Ascending aorta (tissue), 2 donors: ENCODE measurements around the gene CIROP. TPM values are rescaled to one million over a fixed set of nuclear protein-coding genes. Genes with fewer than 3 reads are reported as not detected.

Source experiments
- DNase-seq, 2 donors: peaks; one replicate each; pipeline ENCODE4 v3.0.0-alpha.2; 2019; ENCODE audit warnings: low spot score in 2 of 2
- H3K27ac ChIP-seq, 2 donors: fragments of 200-600 bp; sonication (generic); one replicate each; pipeline ENCODE4 v1.5.1; 2016 to 2017; ENCODE audit warnings: mild to moderate bottlenecking in 1 of 2
- H3K27me3 ChIP-seq: fragments of 200-600 bp; sonication (generic); one replicate; pipeline ENCODE4 v1.5.1; 2017
- H3K36me3 ChIP-seq, 2 donors: fragments of 200-600 bp; sonication (generic); one replicate each; pipeline ENCODE4 v1.5.1; 2016
- H3K4me1 ChIP-seq, 2 donors: fragments of 200-600 bp; sonication (generic); one replicate each; pipeline ENCODE4 v1.5.1; 2016 to 2017; ENCODE audit warnings: mild to moderate bottlenecking in 1 of 2
- H3K4me3 ChIP-seq, 2 donors: fragments of 200-600 bp; sonication (generic); one replicate each; pipeline ENCODE4 v1.5.1; 2016 to 2017; ENCODE audit warnings: mild to moderate bottlenecking in 1 of 2
- H3K9me3 ChIP-seq, 2 donors: fragments of 200-600 bp; sonication (generic); one replicate each; pipeline ENCODE4 v1.5.1; 2016
- intact Hi-C: fragments of 100-400 bp; cut with DNase I; formaldehyde crosslinking; loops from one replicate; pipeline ENCODE4 v1.15.1; 2023
- total RNA-seq: library from RNA; depleted of rRNA; stranded (reverse); fragments of >200 nt; gene quantifications from one replicate; pipeline ENCODE4 v1.1.0, GENCODE V29; 2016
- TF ChIP-seq, protein P1 (sequence below), 3 experiments: fragments of 200-600 bp in 2 of 3; fragments of 450-650 bp in 1 of 3; sonication (generic) in 2 of 3; IDR thresholded peaks; one replicate each; pipeline ENCODE4 v1.5.1; 2016 to 2019; ENCODE audit warnings: antibody characterized with exemption in 3 of 3, mild to moderate bottlenecking in 1 of 3, moderate library complexity in 1 of 3

The CIROP gene
- total RNA-seq, 1 donor from 2014 or later: not detected

DNA sequence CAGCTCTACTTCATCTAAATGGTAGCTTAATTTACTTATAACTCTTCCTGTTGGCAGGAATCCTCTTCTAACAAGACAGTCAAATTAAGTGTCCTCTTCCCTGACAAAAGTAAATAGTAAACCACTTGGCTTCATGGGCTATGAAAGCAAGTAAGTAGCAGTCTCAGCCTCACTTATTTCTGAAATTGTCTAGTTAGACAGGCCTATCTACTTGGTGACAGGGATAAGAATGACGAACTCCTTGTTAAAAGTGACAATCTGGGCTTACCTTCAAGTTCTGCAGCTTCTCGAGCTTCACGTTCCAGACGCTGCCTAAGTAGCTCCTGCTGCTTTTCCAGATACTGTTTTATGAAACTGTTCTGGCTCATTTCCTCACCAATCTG lies 14.5 kb downstream of the CIROP start:
- Histone ChIP-seq H3K9me3 (no peaks in the 10 kb centered on the region), H3K27ac (no peak overlapping the region), H3K27me3 (no peaks in the 10 kb centered on the region), H3K4me3 (no peak overlapping the region), H3K36me3 (peaks cover 49 to 66% of the 10 kb centered on the region in 2 donors), H3K4me1 (peaks cover 0 to 12% of the 10 kb centered on the region in 2 donors)
- TF ChIP-seq, protein P1, sequence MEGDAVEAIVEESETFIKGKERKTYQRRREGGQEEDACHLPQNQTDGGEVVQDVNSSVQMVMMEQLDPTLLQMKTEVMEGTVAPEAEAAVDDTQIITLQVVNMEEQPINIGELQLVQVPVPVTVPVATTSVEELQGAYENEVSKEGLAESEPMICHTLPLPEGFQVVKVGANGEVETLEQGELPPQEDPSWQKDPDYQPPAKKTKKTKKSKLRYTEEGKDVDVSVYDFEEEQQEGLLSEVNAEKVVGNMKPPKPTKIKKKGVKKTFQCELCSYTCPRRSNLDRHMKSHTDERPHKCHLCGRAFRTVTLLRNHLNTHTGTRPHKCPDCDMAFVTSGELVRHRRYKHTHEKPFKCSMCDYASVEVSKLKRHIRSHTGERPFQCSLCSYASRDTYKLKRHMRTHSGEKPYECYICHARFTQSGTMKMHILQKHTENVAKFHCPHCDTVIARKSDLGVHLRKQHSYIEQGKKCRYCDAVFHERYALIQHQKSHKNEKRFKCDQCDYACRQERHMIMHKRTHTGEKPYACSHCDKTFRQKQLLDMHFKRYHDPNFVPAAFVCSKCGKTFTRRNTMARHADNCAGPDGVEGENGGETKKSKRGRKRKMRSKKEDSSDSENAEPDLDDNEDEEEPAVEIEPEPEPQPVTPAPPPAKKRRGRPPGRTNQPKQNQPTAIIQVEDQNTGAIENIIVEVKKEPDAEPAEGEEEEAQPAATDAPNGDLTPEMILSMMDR (IDR thresholded peaks at IDR 0.05): no peak
- no peak for DNase-seq
- intact Hi-C loops: no loop called here

DNA sequence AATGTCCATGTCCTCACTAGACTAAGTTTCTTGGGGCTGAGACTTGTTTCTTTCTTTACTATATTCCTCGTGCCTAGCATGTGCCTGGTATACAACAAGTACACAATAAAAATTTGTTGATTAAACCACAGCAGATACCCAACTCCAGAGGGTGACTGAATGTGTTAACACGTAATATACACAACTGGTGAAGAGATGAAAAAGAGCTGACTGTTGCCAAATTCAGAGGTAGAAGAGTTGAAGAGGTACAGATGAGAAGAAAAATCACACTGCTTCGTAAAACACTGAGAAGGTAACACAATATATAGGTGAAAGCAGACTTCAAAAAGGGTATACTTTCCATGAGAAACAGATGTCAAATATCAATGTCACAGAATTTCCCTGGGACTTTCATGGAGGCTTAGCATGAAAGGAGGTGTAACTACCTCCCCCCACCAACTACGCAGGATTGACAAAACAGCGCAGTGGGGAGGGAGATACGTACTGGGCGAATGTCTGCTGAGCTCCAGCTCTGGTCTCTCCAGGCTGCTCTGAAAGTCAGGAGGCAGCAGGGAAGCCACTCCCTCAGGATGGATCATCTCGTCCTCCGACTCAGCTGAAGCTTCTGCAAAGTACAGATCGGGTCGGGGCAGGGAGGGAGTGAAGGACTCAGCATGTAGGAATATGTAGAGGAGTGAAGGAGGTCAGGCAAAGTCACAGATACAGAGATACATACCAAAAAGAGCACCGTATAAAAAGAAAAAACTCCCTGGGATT lies 15.1 kb downstream of the CIROP start:
- DNase-seq: peak in 1 of 2 donors; percentile 46
- Histone ChIP-seq H3K4me1 (peaks cover 0 to 12% of the 10 kb centered on the region in 2 donors), H3K9me3 (no peaks in the 10 kb centered on the region), H3K27ac (no peak overlapping the region), H3K4me3 (no peak overlapping the region), H3K27me3 (no peaks in the 10 kb centered on the region), H3K36me3 (peaks cover 55 to 72% of the 10 kb centered on the region in 2 donors)
- intact Hi-C loops: no loop called here
- TF ChIP-seq, protein P1 (IDR thresholded peaks at IDR 0.05): no peak

DNA sequence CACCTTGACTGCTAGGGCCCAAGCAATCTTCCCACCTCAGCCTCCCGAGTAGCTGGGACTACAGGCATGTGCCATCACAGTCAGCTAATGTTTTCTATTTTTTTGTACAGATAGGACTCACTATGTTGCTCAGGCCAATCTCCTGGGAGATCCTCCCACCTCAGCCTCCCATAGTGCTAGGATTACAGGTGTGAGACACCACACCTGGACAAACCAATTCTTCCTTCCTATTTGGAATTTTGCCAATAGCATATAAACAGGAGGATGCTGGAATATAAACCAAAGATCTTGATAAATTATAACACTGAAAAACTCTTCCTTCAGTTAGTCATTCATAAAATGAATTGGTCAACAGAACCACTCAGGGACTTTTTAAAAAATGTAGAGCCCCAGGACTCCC lies 18.2 kb downstream of the CIROP start:
- intact Hi-C loops: no loop called here
- Histone ChIP-seq H3K4me3 (no peak overlapping the region), H3K27me3 (no peaks in the 10 kb centered on the region), H3K36me3 (peaks cover 83 to 85% of the 10 kb centered on the region in 2 donors), H3K9me3 (no peaks in the 10 kb centered on the region), H3K4me1 (no peaks in the 10 kb centered on the region), H3K27ac (no peak overlapping the region)
- TF ChIP-seq, protein P1 (IDR thresholded peaks at IDR 0.05): no peak
- no peak for DNase-seq

DNA sequence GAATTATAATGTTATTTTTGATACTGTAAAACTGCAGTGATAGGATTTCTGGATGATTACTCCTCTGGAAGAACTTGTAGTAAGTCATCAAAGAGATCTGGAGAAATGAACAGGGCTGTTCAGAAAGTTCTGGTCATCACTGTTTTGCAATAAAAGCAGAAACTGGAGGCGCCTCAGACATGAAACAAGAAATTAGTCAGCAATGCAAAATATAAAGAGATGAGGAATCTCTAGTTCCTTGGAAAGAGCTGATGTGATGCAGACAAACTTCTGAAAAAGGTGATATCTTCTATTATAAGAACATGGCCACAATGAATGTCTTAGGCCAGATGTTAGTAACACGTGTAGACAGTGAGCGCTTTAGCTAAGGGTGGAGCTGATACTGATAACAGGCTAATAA lies 19.3 kb downstream of the CIROP start:
- DNase-seq: no peak
- no peaks in the 10 kb centered on the region for H3K27me3 ChIP-seq
- intact Hi-C loops: no loop called here
- TF ChIP-seq, protein P1 (IDR thresholded peaks at IDR 0.05): no peak
- H3K4me1 ChIP-seq: no peaks in the 10 kb centered on the region
- H3K9me3 ChIP-seq: no peaks in the 10 kb centered on the region
- H3K36me3 ChIP-seq: peaks cover 86 to 93% of the 10 kb centered on the region in 2 donors
- no peak overlapping the region for H3K4me3 ChIP-seq
- H3K27ac ChIP-seq: no peak overlapping the region

DNA sequence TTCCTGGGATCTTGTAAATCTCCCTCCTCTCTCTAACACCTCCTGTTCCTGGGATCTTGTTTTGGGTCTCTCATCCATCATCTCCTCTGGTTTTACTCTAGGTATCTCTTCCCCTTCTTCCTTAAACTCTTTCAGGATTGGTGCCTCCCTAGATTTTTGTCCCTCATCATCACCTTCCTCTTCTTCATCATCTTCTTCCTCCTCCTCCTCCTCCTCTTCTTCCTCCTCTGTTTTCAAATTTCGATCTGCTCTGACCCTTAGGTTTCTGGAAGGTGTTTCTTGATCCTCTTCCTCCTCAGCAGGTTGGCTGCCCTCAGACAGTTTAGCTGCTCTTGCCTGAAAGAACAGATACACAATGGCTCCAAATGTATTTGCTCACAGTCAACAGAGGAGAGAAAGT lies 24.3 kb downstream of the CIROP start:
- intact Hi-C loops: no loop called here
- H3K27ac ChIP-seq: no peak overlapping the region
- peaks cover 93 to 97% of the 10 kb centered on the region in 2 donors for H3K36me3 ChIP-seq

More for the DNA sequence above, 24.3 kb downstream of the CIROP start:
- TF ChIP-seq, protein P1 (IDR thresholded peaks at IDR 0.05): no peak
- H3K9me3 ChIP-seq: no peaks in the 10 kb centered on the region
- DNase-seq: no peak
- H3K4me1 ChIP-seq: peaks cover 3 to 4% of the 10 kb centered on the region in 2 donors
- no peaks in the 10 kb centered on the region for H3K27me3 ChIP-seq
- no peak overlapping the region for H3K4me3 ChIP-seq
